ACC112 (cell line): Measurements from ENCODE around the gene PGAP1.

Source experiments
- H2AFZ ChIP-seq: fragments of 200-600 bp; sonication (generic); one replicate; pipeline ENCODE4 v1.6.0; 2017; ENCODE audit warnings: antibody characterized with exemption, low read length; ENCODE audit not compliant: unreplicated experiment
- H3K27ac ChIP-seq: fragments of 200-600 bp; sonication (generic); 2 replicates; pipeline ENCODE4 v1.5.1; 2014; ENCODE audit warnings: low read depth, mild to moderate bottlenecking, antibody characterized with exemption, low read length, moderate library complexity
- H3K27me3 ChIP-seq: fragments of 200-600 bp; sonication (generic); 2 replicates; pipeline ENCODE4 v1.6.1; 2014; ENCODE audit warnings: mild to moderate bottlenecking, antibody characterized with exemption, low read length, moderate library complexity, mixed read lengths; ENCODE audit not compliant: insufficient read depth
- H3K36me3 ChIP-seq: fragments of 200-600 bp; sonication (generic); 2 replicates; pipeline ENCODE4 v1.6.1; 2016; ENCODE audit warnings: mild to moderate bottlenecking, antibody characterized with exemption, low read length, moderate library complexity, mixed read lengths; ENCODE audit not compliant: insufficient read depth
- H3K4me1 ChIP-seq: fragments of 200-600 bp; sonication (generic); one replicate; pipeline ENCODE4 v1.6.1; 2016; ENCODE audit warnings: low read length, mixed read lengths; ENCODE audit not compliant: insufficient read depth, unreplicated experiment, control insufficient read depth
- H3K4me3 ChIP-seq: fragments of 200-600 bp; sonication (generic); 2 replicates; pipeline ENCODE4 v1.5.1; 2014; ENCODE audit warnings: mild to moderate bottlenecking, low read depth, low read length
- H3K79me2 ChIP-seq: fragments of 200-600 bp; sonication (generic); one replicate; pipeline ENCODE4 v1.6.0; 2016; ENCODE audit warnings: low read length; ENCODE audit not compliant: control insufficient read depth, unreplicated experiment, insufficient read depth

PGAP1 gene

GRCh38 chr2:196899976-196900375 lies 26.5 kb downstream of the PGAP1 start:
- Histone ChIP-seq H2AFZ (no peak overlapping the region), H3K4me1 (peaks cover 9% of the 10 kb centered on the region), H3K36me3 (peaks cover 17% of the 10 kb centered on the region), H3K79me2 (no peaks in the 10 kb centered on the region), H3K27ac (no peak overlapping the region), H3K27me3 (no peaks in the 10 kb centered on the region), H3K4me3 (no peak overlapping the region)

- H3K4me3 ChIP-seq, result no peak overlapping the region
- H3K36me3 ChIP-seq, result peaks cover 13% of the 10 kb centered on the region; the same call in 1 of the 2 replicates
- no peaks in the 10 kb centered on the region for H3K4me1 ChIP-seq
- H3K27me3 ChIP-seq, result no peaks in the 10 kb centered on the region
- H3K27ac ChIP-seq, result no peak overlapping the region
- no peak overlapping the region for H2AFZ ChIP-seq
- H3K79me2 ChIP-seq, result no peaks in the 10 kb centered on the region
Observed at GRCh38 chr2:196891136-196891535, 35.4 kb downstream of the PGAP1 start.

GRCh38 chr2:196887431-196887830 lies 39.1 kb downstream of the PGAP1 start:
- no peaks in the 10 kb centered on the region for H3K4me1 ChIP-seq
- peaks cover 2% of the 10 kb centered on the region for H3K36me3 ChIP-seq
- H3K27me3 ChIP-seq, result no peaks in the 10 kb centered on the region
- H3K79me2 ChIP-seq, result no peaks in the 10 kb centered on the region
- no peak overlapping the region for H3K4me3 ChIP-seq
- H2AFZ ChIP-seq, result no peak overlapping the region
- H3K27ac ChIP-seq, result no peak overlapping the region

- H3K4me1 ChIP-seq, result no peaks in the 10 kb centered on the region
- no peaks in the 10 kb centered on the region for H3K79me2 ChIP-seq
- no peak overlapping the region for H3K4me3 ChIP-seq
- no peak overlapping the region for H2AFZ ChIP-seq
- H3K27me3 ChIP-seq, result no peaks in the 10 kb centered on the region
- peaks cover 17% of the 10 kb centered on the region for H3K36me3 ChIP-seq
- H3K27ac ChIP-seq, result no peak overlapping the region
Observed at GRCh38 chr2:196884368-196884767, 42.1 kb downstream of the PGAP1 start.

- Histone ChIP-seq H3K27me3 (no peaks in the 10 kb centered on the region), H3K79me2 (no peaks in the 10 kb centered on the region), H3K4me1 (no peaks in the 10 kb centered on the region), H2AFZ (no peak overlapping the region), H3K27ac (no peak overlapping the region), H3K4me3 (no peak overlapping the region), H3K36me3 (peaks cover 11% of the 10 kb centered on the region)
Observed at GRCh38 chr2:196876364-196876763, 50.1 kb downstream of the PGAP1 start.

DNA sequence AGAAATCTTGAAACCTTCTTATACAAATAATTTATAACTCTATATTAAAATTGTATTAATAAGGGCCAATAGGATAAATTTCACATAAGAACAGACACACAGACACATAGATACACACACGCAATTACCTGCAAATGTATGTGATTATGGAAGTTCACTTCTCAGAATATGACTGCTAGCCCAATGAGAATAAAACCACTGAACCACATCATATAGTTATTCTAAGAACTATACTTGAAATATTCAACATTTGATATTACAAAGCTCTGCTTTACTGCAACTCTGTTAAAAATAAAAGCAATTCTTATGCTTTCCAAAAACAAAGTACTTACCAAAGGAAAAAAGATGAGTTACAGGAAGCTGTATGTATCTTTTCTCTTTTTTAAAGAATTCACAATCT lies 51.1 kb downstream of the PGAP1 start:
- Histone ChIP-seq H3K79me2 (no peaks in the 10 kb centered on the region), H3K36me3 (peaks cover 9% of the 10 kb centered on the region), H3K4me3 (no peak overlapping the region), H3K4me1 (no peaks in the 10 kb centered on the region), H3K27me3 (no peaks in the 10 kb centered on the region), H2AFZ (no peak overlapping the region), H3K27ac (no peak overlapping the region)

DNA sequence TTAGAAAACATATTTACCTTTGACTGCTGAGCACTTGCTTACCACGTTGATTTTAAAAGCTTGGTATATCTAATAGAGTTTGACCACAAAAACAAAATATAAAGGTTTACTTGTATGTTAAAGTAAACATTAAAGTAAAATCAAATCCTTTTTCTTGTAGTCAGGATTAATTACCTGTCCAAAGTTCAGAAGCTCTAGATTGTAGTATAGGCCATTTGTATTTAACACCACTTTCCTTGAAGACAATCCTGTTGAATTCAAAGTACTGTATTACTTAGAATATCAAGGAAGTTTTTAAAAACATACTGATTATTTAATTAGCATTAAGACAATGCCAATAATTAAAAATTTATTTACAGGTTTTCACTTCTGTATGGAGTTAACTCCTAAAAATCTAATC lies 53.0 kb downstream of the PGAP1 start:
- H2AFZ ChIP-seq, result no peak overlapping the region
- H3K36me3 ChIP-seq, result peaks cover 3% of the 10 kb centered on the region; the same call in 1 of the 2 replicates
- no peaks in the 10 kb centered on the region for H3K27me3 ChIP-seq
- no peak overlapping the region for H3K27ac ChIP-seq
- no peaks in the 10 kb centered on the region for H3K79me2 ChIP-seq
- no peaks in the 10 kb centered on the region for H3K4me1 ChIP-seq
- no peak overlapping the region for H3K4me3 ChIP-seq

GRCh38 chr2:196854629-196855028 lies 71.9 kb downstream of the PGAP1 start:
- H2AFZ ChIP-seq, result no peak overlapping the region
- H3K27me3 ChIP-seq, result no peaks in the 10 kb centered on the region
- no peaks in the 10 kb centered on the region for H3K36me3 ChIP-seq
- H3K4me1 ChIP-seq, result no peaks in the 10 kb centered on the region
- no peaks in the 10 kb centered on the region for H3K79me2 ChIP-seq
- no peak overlapping the region for H3K4me3 ChIP-seq
- H3K27ac ChIP-seq, result no peak overlapping the region

- Histone ChIP-seq H3K4me3 (no peak overlapping the region), H3K79me2 (no peaks in the 10 kb centered on the region), H3K27me3 (no peaks in the 10 kb centered on the region), H3K27ac (no peak overlapping the region), H2AFZ (no peak overlapping the region), H3K36me3 (no peaks in the 10 kb centered on the region), H3K4me1 (no peaks in the 10 kb centered on the region)
Observed at GRCh38 chr2:196853301-196854087, 73.0 kb downstream of the PGAP1 start.

- H2AFZ ChIP-seq, result no peak overlapping the region
Observed at GRCh38 chr2:196851088-196851487, 75.4 kb downstream of the PGAP1 start.

DNA sequence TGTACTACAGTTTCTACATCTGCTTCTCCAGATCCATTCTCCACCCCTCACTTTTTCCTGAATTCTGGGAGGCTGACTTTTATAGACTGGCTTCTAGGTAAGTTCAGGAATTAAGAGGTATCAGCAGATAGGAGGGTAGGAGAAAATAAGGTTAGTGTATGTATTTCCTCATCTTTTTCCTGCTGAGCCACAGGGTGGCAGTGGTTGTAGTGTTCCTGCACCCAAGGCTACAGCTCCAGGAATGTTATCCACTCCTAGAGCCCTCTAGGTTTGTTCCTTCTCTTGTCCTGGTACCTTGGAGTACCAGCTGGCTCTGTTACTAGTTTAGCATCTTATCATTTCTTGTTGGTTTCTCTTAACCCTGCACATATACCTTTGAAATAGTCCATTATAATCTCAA lies 76.6 kb downstream of the PGAP1 start:
- Histone ChIP-seq H3K27me3 (no peaks in the 10 kb centered on the region), H3K4me1 (no peaks in the 10 kb centered on the region), H3K79me2 (no peaks in the 10 kb centered on the region), H2AFZ (no peak overlapping the region), H3K36me3 (no peaks in the 10 kb centered on the region), H3K4me3 (no peak overlapping the region), H3K27ac (no peak overlapping the region)

More at GRCh38 chr2:196851088-196851487, 75.4 kb downstream of the PGAP1 start:
- no peak overlapping the region for H3K4me3 ChIP-seq
- no peaks in the 10 kb centered on the region for H3K27me3 ChIP-seq
- H3K79me2 ChIP-seq, result no peaks in the 10 kb centered on the region
- H3K27ac ChIP-seq, result no peak overlapping the region
- no peaks in the 10 kb centered on the region for H3K4me1 ChIP-seq
- H3K36me3 ChIP-seq, result no peaks in the 10 kb centered on the region
